A204.1 (cell line): ENCODE data around the gene ADCY1.

Experiments
- FAIRE-seq: peaks from 2 replicates; lab custom pipeline; 2012; peaks lifted over from hg19 to GRCh38; lab: Jason Lieb, UNC

The ADCY1 gene

DNA sequence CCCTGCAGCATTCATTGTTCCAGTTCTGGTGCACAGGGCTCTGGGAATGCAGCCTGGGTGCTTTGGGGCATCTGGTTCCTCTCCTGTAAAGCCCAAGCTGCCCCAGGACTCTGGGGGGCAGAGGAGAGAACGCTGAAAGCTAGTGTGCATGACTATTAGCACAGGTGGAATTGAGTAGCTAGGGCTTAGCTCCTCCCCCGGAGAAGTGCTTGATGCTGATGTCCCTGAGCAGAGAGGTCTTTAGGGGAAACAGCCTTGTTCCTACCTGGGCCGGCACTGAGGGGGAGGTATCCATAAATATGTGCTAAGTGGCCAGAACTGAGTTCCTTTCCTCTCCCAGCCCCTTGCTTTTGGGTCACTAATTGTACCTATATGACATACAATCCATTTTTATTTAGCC, 3.9 kb downstream of the ADCY1 start:
- FAIRE-seq = no peak

DNA sequence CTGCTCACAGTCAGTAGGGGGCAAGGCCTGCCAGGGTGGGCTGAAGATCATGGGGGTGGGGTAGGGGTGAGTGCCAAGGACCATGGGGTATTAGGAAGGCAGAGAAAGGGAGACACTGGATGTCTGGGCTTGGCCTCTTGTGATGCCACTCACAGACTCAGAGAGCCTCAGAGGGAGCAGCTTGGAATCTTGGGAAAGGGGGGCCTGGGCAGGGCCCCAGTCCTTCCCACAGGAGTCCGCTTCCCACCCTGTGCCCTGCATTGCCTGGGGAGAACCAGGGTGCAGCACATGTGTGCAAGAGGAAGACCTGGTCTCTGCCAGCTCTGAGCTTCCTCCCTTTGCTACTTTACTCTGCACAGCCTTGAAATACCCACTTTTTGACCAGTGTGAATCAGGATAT, 4.3 kb downstream of the ADCY1 start:
- no peak for FAIRE-seq

DNA sequence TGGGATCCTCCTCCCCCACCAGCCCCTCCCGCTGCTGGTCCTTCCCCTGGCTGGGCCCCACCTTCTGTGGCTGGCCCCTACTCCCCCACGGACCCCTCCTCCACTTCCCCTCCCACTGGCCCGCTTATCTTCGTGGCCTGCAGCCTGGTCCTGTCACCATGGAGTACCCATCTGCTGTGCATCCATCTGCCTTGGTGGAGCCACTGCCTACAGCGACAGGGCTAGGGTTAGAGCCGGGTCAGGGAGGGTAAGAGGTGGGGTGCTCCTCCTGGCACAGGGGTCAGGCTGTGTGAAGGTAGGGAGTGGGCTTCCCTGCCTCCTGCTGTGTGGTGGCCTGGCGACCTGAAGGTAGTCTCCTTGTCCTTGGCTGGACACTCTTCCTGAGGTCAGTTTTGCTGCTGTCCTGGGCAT, 5.2 kb downstream of the ADCY1 start:
- FAIRE-seq = no peak

DNA sequence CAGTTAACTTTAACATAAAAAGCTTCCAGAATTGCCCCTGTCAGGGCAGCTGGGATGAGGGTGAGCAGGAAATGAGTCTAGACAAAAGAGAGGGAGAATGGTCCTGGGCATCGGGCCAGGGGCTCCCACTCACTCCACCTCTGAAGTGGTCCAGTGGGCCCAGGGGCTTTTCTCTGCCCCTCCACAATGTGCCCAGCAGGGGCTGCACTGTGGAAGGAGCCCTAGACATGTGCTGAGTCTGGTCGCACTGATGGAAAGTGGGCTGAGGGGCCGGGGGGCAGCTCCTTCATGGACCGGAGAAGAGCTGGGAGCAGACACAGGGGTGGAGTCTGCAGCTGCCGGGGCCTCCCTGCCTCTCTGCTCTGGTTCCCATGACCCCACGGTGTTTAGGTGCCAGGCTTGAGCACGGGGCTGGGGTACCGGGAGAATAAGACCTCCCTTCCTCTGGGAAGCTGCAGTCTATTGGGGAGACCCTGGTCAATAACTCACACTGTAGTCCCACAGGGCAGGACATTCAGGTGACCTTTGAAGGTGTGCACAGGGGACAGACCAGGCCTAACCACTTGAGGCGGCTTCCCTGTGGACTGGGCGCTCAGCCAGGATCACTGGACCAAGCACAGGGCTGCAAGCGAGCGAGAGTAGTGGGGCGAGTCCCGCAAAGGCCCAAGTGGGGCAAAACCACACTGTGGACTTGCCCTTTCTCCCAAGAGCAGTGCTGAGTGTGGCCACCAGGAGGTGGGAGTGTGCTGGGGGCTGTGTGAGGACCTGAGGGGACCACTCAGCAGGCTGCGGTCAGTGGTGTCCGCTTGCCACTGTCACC, 6.1 kb downstream of the ADCY1 start:
- FAIRE-seq = no peak

DNA sequence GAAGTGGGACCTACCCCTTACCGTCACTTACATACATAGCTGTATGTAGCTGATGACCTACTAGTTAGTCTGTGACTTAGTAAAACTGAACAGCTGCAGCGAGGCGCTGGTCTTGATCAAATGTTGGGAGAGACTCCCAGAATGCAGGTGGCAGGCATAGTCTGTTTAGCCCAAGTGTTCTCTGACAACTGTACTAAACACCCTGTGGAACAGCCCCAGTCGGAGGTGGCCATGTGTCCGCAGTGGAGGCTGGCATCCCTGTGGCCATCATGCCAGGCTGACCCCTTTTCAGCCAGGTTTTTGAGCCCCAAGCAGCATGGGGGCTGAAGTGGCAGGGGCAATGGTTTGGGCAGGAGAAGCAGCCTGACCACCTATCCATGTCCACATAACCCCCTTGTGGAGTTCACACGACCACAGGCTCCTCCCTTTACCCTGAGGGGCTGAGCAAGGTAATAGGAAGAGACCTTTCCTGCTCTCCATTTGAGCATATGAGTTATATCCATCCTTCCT, 7.2 kb downstream of the ADCY1 start:
- no peak for FAIRE-seq

DNA sequence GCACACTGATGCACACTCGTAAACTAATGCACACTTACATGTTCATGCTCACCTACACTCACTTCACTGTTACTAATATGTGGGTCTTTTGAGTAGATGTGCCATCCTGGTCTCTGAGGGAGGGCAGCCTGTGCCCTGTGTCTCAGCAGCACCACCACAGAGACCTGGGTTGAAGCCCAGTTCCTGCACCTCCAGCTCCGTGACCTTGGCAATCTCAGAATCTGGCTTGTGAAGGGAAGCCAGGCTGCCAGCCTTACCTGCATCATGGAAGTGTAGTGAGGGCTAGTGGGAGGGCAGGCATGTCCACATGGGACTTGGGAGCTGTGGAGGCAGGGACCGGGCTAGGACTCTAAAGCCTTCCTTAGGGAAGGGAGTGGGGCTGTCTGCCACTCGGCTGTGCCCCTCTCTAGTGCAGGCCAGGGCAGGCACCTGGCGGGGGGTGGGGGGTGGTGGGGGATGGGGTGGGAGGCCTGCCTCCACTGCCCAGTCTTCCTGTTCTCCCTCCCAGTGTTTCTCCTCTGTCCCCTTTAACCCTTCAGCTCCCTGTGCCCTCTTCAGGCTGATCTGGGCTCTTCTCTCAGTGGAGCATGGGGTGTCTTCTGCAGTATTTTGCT, 8.1 kb downstream of the ADCY1 start:
- no peak for FAIRE-seq

DNA sequence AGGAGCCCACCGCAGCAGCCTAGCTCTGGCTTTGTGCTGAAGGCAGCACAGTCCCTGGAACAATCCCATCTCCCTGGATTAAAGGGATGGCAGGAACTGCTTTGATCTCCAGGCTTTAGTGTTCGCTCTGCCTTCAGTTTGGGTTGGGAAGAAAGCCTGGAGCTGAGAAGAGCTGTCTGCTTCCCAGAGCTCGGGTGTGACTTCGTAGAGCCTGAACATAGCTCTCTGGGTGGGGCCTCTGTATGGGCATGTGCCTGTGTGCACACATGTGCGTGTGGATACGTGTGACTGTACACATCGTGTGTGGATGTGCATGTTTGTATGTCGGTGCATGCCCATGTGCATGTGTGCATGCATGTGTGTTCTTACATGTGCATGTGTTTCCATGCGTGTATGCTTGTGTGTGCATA, 8.7 kb downstream of the ADCY1 start:
- FAIRE-seq = no peak

DNA sequence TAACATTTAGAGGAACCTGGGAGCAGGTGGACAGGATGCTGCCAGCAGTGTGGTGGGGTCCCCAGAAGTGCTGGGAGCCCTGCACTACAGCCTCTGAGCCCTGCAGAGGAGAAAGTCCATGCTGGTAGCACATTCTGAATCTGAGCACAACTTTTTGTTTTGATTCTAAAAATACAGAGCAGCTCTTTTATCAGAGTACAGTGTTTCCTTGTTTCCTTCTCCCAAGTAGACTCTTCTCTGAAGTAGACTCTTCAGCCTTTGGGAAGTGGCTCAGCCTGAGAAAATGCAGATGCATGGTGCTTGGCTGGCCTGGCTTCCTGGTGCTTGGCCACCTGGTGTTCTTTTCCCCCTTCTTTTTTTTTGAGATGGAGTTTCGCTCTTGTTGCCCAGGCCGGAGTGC, 9.1 kb downstream of the ADCY1 start:
- FAIRE-seq = no peak

DNA sequence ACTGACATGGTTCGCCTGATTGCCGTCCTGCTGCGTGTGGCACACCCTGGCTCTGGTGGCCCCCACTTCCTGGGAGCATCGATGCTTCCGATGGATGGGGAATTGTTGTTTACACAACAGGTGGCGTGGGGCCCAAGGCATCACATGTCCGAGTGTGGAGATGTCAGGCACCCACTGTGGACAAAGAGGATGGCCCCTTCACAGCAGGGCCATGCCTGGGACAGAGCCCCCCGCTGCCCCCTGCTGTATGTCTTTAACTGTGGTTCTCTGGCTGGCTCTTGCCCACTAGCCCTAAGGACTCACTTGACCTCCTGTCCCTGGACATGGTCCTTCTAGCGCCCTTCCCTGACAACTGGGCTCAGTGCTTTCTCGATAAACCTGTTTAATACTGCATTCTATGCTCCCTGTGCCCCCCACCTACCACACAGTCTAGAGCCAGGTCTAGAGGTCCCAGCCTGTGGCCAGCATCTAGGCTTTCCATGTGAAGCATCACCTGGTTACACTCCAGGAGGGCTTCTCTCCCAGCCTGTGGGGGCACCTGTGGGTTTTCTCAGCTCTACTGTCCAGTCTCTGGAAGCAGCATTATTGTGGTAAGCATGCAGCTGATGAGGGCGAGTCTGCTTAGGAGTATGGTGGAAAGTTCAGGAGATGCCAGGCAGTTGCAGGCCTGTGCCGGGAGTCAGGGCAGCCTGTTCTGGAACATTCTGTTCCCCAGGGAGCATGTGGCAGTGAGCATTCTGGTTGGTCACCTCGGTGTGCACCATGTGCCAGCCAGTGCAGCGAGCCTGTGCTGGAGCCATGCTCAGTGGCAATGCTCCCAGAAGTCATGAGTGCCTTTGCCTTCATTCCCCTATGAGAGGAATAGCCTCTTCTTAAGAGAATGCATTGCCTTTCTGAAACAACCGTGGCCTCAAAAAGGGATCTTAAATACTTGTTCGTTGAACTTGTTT, 10.4 kb downstream of the ADCY1 start:
- no peak for FAIRE-seq

DNA sequence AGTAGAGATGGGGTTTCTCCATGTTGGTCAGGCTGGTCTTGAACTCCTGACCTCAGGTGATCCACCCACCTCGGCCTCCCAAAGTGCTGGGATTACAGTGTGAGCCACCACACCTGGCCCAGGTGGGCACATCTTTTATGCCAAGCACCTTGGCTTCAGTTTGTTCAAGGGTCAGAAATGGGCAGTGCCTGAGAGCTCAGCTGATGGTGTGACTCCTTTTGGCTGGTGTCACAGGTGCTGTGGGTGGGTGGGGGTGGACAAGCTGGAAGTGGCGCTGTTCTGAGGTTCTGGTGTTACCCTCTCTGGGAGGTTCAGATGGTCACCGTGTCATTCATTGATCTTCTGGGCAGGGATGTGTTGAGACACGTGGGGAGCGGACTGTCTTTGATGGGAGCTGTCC, 11.5 kb downstream of the ADCY1 start:
- no peak for FAIRE-seq

DNA sequence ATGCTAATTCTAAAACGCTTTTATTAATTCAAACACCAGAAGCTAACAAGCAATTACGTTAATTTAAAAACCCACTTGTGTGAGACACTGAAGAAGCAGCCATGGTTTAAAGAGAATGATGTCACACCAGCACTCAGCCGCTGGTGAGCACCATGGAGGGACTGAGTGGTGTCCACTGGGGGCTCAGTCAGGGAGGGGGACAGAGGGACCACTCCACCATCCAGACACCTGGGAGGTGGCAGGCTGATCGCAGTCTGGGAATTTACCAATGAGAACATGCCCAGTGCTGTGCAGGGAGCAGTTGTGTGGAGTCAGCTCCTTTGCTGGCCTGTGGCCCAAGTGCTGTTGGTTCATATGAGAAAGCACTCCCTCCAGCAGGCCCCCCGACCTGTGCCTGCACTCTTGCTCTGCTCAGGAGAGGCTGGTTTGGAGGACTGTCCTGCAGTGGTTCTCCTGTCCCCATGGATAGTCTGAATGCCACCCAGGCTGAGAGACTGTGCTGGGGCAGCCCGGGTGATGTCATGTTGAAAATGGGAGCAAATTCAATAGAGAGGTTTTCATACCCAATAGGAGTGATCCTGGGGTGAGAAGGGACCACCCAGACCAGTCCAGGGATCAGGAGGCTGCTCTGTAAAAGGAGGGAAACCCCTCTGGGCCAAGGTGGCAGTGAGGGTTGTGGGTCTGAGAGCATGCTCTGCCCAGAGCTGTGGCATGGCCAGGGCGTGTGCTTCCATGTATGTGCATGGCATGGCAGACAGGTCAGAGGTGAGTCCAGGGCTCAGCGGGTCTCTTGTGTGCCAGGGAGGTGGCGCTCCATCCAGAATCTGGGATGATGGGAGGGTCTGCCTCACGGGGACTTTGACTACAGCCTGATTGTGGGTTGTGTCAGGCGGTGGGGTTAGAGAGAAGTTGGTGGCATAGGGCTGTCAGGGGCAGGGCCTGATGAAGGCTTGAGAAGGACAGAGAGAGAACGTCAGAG, 12.7 kb downstream of the ADCY1 start:
- FAIRE-seq = no peak

DNA sequence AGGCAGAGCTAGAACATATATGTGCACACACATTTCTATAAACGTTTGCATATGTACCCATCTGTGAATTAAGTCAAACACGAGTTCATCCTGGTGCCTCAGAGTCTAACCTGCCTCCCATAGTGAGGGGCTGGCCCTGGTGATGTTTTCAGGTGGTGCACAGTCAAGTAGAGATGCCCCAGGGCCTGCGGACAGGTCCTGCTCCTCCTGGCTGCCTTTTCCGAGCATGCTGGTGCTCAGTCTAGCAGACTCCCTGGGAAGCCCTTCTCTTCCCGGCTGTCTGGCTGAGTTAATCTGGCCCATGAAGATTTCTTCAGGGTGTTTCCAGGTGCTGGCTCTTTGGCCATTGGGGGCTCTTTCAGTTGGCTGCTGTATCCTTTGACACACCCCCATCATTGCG, 14.3 kb downstream of the ADCY1 start:
- FAIRE-seq = no peak

DNA sequence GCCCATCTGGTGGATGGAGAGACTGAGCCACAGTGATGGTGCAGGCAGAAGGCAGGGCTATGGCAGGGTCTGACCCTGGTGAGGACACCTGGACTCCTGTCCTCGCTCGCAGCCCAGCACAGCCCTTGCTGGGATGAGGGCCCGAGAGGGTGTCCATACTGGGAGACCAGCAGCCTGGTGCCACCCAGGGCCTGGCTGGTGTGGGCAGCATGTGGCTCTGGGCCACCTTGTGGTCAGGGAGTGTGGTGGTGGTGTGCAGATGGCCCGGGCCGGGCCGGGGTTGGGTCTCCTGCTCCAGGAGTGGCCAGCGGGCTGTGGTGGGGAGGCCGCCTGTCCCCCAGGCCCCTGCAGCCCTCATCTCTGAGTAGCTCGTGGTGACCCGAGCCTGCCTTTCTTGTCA, 14.9 kb downstream of the ADCY1 start:
- no peak for FAIRE-seq

DNA sequence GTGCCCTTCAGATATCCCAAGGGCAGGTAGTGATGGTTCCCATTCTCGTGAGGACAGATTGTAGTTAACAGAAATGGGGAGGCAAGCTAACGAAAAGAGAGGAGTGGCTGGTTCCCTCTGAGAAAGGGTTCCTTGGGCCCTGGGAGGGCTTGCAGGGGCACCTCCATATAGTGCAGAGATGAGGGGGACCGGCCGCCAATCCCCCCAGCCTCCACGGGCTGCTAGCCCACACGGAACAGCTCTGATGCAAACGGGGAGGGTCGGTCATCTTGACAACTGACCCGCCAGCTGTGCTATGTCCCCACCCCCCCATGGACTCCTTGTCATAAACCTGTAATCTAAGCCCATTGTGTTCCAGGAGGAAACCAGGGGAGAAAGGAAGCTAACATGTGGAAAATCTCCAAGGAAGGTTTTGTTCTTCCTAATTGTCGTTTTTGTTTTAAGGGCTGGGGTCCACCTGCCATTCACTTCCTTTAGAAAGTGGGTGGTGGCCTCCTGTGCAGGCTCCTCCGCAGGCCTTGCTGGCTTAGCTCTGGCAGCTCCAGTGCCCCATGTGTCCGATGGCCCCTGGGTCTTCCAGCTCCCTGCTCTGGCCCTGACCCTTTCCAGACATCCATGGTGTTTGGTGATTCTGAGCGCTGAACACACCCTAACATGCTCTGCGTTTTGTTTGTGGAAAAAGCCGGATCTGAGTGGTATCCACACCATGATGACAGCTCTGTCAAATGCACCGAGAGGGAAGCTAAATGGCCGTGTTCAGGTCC, 15.9 kb downstream of the ADCY1 start:
- no peak for FAIRE-seq

DNA sequence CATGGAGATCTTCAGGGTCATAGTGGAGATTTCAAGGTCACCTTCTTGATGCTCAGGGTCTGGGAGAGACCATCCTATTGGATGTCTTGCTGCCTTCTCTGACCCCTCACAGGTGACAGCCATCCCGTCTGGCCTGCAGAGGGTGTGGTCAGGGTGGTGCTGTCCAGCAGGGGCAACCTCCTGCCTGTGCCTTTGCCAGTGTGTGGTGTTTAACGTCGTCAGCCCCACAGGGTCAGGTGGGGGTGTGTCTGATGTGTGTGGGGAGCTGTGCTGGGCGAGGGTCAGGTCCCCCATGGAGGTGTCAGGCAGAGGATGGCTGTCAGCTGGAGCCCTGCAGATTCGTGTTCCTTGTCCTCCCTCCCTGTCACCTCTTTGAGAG, 16.5 kb downstream of the ADCY1 start:
- FAIRE-seq = no peak

DNA sequence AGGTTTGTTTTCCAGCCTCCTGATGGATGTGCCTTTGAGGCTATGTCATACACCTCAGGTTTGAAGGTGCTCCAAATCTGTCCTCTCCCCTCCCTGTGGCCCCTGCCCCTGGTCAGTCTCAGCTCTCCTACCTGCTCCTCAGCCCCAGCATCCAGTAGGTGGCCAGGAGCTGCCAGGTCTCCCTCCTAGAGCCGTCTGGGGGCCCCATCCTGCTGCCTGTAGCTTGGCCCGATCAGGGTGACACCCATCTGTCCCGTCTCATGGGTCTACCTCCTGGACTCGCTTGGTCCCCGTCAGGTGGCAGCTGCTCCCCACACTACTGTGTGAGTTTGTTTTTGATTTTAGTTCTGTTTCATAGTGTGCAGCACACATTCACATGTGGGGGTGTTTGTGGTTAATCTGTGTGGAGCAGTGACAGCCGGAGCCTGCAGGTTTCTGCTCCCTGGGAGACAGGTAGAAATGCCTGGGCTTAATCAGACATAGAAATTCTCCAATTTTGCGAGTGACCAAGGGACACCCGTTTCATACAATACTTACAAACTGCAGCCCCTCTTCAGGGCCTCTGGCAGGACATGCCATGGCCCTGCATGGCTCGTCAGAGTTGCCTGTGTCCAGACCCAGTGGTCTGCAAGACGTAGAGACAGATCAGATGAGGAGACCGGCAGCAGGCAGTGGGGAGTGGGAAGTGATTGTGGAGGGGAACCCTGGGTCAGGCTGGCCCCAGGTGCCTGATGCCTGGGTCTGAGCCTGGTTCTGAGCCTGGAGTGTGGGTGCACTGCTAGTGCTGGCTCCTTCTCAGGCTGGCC, 17.1 kb downstream of the ADCY1 start:
- no peak for FAIRE-seq

DNA sequence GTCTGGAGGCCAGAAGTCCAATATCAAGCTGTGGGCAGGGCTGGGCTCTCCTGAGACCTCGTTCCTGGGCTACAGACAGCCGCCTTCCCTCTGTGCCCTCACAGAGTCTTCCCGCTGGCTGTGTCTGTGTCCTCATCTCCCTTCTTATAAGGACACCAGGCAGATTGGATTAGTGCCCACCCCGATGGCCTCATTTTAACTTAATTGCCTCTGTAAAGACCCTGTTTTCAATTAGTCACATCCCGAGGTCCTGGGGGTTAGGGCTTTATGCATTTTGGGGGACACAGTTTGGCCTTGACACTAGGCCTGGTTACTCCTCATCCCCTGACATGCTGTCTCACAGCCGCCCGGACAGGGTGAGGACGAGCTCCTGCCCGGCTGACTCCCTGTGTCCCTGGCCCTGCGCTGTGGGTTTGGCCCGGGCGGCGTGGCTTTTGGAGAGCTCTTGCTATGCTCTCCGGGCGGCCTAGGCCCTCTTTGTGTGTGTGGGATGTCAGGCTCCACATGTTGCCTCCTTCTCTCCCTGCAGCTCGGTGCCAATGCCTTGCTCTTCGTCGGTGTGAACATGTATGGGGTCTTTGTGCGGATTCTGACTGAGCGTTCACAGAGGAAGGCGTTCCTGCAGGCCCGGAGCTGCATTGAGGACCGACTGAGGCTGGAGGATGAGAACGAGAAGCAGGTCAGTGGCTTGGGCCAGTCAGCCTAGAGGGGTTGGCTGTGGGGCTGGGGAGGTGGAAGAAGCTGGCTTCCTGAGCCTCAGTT, 18.2 kb downstream of the ADCY1 start:
- FAIRE-seq = no peak

DNA sequence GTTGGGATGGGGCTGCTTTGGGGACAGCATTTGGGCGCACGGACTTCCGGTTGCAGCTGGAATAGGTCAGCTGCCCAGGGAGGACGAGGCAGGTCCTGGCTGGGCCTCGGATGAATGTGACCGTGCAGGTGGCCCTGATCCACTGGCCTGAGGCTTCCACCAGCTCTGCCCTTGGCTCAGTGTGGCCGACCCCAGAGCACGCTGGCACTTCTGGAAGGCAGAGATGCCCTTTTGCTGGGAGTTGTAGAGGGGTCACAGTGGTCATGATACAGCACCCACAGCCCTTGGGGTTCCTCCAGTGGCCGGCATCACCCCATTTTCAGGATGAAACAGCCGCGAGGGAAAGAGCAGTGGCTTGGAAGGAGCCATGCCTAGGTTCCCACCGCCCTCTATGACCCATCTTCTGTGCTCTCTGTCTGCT, 19.0 kb downstream of the ADCY1 start:
- FAIRE-seq = no peak

DNA sequence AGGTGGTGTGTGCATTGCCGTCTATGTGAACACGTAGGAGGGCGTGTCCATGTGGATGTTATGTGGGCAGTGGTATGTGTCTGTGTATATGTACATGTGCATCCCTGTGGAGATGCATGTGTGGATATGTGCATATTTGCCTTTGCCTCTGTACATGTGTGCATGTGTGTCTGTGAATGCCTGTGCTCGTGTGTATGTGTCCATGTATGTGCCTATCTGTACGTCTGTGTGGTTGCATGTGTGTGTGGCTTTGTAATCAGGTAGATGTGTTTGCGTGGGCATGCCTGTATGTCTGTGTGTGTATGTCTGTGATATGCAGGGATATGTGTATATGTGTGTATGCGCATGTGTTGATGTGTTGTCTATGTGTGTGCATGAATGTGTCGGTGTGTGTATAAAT, 19.7 kb downstream of the ADCY1 start:
- FAIRE-seq = no peak
